ENCODE data around the gene PPME1.

PPME1 gene

DNA sequence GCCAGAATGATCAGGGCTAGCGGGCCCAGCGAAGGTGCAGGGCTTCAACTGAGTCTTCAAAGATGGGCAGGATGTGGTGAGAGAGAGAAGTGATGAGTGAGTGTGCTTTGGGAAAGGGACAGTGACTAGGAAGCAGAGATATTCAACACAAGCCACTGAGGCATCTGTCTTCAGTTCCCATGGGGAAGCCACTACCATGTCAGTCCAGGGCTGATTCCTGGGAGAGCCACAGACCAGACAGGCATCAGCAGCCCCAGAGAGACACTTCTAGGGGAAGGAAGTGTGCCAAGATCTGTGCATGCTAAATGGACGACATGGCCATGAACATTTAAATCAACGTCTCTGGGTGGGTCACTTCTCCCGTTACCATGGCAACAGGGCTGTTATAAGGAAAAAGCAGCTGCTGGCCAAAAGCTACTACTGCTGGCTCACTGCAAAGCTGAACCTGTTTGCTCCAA lies 111.9 kb downstream of the PPME1 start:
- no peak for DNase-seq

DNA sequence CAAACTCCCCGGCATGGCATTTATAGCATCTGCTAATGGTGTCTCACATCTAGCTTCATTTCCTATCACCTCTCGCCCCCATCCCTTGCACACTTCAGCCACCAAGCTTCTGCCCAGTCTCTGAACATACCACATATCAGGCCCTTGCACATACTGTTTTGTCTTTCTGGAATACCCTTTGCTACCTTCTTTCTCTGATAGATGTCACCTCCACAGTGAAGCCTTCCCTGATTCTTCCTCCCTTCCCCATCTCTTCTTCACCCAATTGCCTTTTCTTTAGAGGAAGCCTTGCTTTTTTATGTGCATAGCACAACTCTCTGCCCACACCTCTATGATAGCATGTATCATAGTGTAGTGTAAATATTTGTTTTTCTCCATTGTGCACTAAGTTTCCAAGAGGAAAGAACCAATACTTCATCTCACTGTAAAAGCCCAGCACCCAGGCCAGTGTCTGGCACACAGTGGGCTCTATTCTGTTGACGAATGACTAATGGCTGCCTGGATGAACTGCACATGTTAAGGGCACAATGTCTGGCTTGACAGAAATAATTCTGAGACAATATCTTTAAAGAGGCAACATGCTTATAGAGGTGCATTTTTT lies 112.6 kb downstream of the PPME1 start:
- no peak for DNase-seq

DNA sequence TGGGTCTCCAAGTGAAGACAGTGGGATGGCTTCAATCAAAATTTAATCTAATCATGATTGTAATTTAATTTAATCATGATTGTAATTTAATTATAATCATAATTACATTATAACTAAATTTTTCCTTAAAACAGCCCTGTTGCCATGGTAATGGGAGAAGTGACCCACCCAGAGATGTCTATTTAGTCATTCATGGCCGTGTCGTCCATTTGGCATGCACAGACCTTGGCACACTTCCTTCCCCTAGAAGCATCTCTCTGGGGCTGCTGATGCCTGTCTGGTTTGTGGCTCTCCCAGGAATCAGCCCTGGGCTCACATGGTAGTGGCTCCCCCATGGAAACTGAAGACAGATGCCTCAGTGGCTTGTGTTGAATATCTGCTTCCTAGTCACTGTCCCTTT lies 113.4 kb downstream of the PPME1 start:
- DNase-seq = no peak

DNA sequence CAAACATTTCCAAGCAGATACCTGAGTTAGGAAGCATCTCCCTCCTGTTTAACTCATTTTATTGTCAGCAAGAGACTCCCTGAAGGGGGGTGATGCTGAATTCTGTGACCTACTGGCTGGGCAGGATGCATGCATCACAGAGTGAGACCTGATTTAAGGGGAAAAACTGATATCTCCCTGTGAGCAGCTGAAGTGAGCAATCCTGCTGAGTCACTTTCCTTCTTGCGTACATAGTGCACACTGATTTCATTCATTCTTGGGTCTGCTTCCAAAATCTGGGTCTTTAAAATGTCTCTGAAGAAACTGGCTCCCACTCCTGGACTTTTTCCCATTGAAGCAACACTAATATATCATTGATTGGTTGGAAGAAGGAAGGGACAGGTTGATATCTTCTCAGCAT lies 117.1 kb downstream of the PPME1 start:
- DNase-seq = no peak

DNA sequence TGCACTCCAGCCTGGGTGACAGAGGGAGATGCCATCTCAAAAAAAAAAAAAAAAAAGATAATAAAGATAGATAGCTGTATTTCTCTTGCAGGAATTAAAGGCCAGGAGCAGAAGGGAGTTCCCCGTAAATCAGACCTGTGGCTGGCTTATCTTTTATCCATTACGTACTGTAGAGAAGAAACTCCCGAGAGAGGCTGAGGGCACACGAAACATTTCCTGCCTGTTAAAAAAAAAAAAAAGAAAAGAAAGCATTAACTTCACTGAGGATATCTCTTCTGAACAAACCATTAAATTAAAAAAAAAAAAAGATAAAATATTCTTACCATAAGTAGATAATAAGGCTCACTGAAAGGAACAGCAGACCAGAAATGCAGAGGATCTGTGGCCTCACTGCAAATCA lies 117.8 kb downstream of the PPME1 start:
- no peak for DNase-seq

DNA sequence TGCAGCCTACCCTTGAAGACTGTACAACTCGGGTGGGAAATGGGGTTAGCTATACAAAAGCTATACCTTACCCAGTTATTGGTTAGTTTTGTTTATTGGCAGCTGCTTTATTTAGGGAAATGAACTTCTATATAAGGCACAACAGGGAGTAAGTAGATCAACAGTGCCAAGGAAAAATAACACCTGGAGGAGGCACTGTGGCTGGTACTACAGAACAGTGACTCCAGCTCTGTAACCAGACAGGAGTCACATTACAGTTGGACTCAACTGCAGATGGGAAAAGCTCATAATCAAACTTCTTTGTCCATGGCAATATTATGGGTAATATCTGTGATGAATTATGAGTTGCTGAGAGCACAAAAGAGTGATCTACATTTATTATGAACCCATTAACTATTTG lies 126.4 kb downstream of the PPME1 start:
- no peak for DNase-seq

DNA sequence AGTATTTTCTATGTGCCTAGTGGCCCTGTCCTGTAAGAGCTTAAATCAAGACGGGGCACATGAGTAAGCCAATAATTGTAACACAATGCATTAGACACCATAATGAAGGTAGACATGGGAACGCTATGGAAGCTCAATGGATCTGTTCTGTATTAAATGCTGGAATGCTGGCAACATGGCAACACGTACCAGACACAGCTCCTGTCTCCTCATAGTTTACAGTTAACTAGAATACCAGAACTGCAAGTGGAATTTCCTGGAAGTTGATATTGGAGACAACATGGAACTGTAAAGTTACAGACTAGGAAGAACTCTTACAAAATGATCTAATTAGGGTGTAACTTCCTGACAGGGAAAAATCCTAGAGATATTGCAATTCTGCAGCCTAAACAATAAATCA lies 127.9 kb downstream of the PPME1 start:
- DNase-seq = no peak

Data from effector CD4-positive, alpha-beta T cell (primary cell).